Measurements from ENCODE around the gene SLC39A1. TPM values are rescaled to one million over a fixed set of nuclear protein-coding genes. Genes with fewer than 3 reads are reported as not detected.

The SLC39A1 gene
- total RNA-seq, 1 experiment from 2014 or later = 97.3 TPM

DNA sequence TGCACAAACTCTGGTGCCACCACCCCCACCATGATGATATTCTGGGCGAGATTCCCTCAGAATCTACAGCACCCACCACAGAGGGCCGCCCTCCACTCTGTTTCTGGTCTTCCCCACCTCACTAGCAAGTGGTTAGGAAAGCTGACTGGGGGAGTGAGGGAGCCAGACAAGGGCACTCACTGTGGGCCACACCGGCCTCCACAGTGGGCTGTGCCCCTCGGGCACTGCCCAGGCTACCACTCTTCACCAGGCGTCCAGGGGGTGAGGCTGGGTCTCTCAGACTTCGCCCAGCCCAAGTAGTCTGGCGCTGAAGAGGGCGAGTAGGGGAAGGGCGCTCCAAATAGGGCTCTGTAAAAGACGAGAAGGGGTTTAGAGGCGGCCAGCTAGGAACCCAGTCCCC is 29.4 kb downstream of the SLC39A1 start:
- DNase-seq (ENCODE audit: low spot score) = no peak
- POLR2A ChIA-PET (ENCODE audit: low non-redundant PET) = no interaction called here
- Histone ChIP-seq H3K4me3 (ENCODE audit: low read depth, low read length, poor library complexity, severe bottlenecking) (no peak overlapping the region), H3K27ac (ENCODE audit: low read depth, low read length, poor library complexity, severe bottlenecking) (no peak overlapping the region), H3K4me1 (ENCODE audit: insufficient read depth, low read length, poor library complexity, severe bottlenecking) (peaks cover 4% of the 10 kb centered on the region), H3K27me3 (replicated peaks; ENCODE audit: insufficient read depth, low read depth, low read length, poor library complexity) (no peaks in the 10 kb centered on the region), H3K9me3 (ENCODE audit: low read depth, low read length, poor library complexity, severe bottlenecking) (no peaks in the 10 kb centered on the region), H3K36me3 (ENCODE audit: insufficient read depth, low read length, poor library complexity, severe bottlenecking) (peaks cover 19% of the 10 kb centered on the region)
- TF ChIP-seq CTCF (conservative IDR thresholded peaks at IDR 0.05; ENCODE audit: low read depth, low read length) = no peak
- no peak for TF ChIP-seq EZH2 (IDR thresholded peaks at IDR 0.05; ENCODE audit: borderline replicate concordance, low read depth, low read length, poor library complexity, severe bottlenecking)
- BruUV-seq (replicated peaks) = no TSS peak
- CTCF ChIA-PET = no interaction called here
- intact Hi-C loops (cut with micrococcal nuclease; ENCODE audit: unreplicated experiment) = no loop called here

DNA sequence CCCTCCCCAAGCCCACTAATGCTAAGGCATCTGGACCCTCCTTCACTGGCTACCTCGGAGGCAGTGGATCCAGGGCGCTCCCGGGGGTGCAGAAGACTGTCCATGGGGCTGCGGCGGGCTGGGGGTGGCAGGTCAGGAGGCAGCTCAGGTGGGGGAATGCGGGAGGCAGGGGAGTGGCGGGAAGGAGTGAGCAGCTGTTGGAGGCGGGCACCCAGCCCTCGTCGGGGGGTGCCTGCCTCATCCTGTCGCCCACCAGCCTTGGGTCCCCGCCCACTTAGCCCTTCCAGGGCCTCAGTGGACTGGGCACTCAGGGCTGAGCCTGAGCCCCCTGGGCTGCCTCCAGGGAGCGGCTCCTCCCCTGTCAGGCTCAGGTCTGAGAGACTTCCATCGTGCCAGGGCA is 29.9 kb downstream of the SLC39A1 start:
- Histone ChIP-seq H3K27ac (ENCODE audit: low read depth, low read length, poor library complexity, severe bottlenecking) (no peak overlapping the region), H3K4me3 (ENCODE audit: low read depth, low read length, poor library complexity, severe bottlenecking) (no peak overlapping the region), H3K27me3 (replicated peaks; ENCODE audit: insufficient read depth, low read depth, low read length, poor library complexity) (no peaks in the 10 kb centered on the region), H3K9me3 (ENCODE audit: low read depth, low read length, poor library complexity, severe bottlenecking) (no peaks in the 10 kb centered on the region), H3K36me3 (ENCODE audit: insufficient read depth, low read length, poor library complexity, severe bottlenecking) (peaks cover 19% of the 10 kb centered on the region), H3K4me1 (ENCODE audit: insufficient read depth, low read length, poor library complexity, severe bottlenecking) (peaks cover 10% of the 10 kb centered on the region)
- ChIA-PET POLR2A (ENCODE audit: low non-redundant PET) (no interaction called here), CTCF (no interaction called here)
- DNase-seq (ENCODE audit: low spot score) = no peak
- BruUV-seq (replicated peaks) = no TSS peak
- intact Hi-C loops (cut with micrococcal nuclease; ENCODE audit: unreplicated experiment) = no loop called here
- TF ChIP-seq CTCF (conservative IDR thresholded peaks at IDR 0.05; ENCODE audit: low read depth, low read length) = no peak
- TF ChIP-seq EZH2 (IDR thresholded peaks at IDR 0.05; ENCODE audit: borderline replicate concordance, low read depth, low read length, poor library complexity, severe bottlenecking) = no peak

DNA sequence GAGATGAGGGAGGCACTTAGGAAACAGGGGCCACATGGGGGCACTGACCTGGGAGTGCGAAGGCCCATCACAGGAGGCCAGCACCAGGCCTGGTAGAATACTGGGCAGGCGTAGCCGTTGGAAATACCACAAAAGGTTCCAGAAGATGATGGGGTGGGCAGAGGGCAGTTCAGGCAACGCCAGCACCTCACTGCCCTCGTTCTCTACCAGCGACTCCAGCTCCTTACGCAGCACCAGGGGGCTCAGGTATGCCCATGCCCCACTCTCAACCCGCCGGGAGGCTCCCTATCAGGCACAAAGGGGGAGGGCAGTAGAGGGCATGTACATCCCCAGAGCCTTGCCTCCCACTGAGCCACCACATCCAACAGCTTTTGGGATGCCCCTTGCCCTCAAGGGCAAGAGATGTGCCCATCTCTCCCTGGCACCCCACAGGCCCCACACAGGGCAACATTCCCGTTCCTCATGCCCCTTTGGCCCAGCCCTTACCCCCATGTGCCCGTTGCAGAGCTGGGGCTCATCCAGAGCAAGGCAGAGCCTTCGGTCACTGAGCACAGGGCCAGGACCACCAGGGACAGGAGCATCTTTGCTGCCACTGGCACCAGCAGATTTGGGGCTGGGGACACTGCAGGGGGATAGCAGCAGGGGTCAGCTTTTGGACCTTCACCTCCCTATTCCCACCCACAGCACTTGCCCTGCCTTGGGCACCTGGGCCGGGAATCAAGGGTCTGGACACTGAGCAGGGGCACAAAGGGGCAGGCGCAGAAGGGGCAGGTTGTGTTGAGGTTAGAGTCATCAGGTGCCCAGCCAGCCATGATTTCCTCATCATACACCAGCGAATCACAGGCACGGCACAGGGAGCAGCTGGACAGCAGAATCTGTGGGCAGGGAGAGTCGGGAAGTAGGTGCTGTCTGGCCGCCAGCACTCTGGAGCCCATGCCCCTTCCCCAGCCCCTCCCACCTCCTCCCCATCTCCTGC is 30.9 kb downstream of the SLC39A1 start:
- intact Hi-C loops (cut with micrococcal nuclease; ENCODE audit: unreplicated experiment) = no loop called here
- Histone ChIP-seq H3K36me3 (ENCODE audit: insufficient read depth, low read length, poor library complexity, severe bottlenecking) (peaks cover 16% of the 10 kb centered on the region), H3K27ac (ENCODE audit: low read depth, low read length, poor library complexity, severe bottlenecking) (no peak overlapping the region), H3K4me1 (ENCODE audit: insufficient read depth, low read length, poor library complexity, severe bottlenecking) (peaks cover 15% of the 10 kb centered on the region), H3K4me3 (ENCODE audit: low read depth, low read length, poor library complexity, severe bottlenecking) (no peak overlapping the region), H3K27me3 (replicated peaks; ENCODE audit: insufficient read depth, low read depth, low read length, poor library complexity) (no peaks in the 10 kb centered on the region), H3K9me3 (ENCODE audit: low read depth, low read length, poor library complexity, severe bottlenecking) (no peaks in the 10 kb centered on the region)
- no peak for DNase-seq (ENCODE audit: low spot score)
- ChIA-PET CTCF (no interaction called here), POLR2A (ENCODE audit: low non-redundant PET) (no interaction called here)
- BruUV-seq (replicated peaks) = no TSS peak
- TF ChIP-seq CTCF (conservative IDR thresholded peaks at IDR 0.05; ENCODE audit: low read depth, low read length) (no peak), EZH2 (IDR thresholded peaks at IDR 0.05; ENCODE audit: borderline replicate concordance, low read depth, low read length, poor library complexity, severe bottlenecking) (no peak)

Measured in A673 (cell line).